Kidney glomerular epithelial cell (primary cell): ENCODE measurements around the gene CLEC2L.

ENCODE experiments used
- DNase-seq: peaks from one replicate; lab custom pipeline; 2025; lab: John Stamatoyannopoulos, UW

Gene CLEC2L

DNA sequence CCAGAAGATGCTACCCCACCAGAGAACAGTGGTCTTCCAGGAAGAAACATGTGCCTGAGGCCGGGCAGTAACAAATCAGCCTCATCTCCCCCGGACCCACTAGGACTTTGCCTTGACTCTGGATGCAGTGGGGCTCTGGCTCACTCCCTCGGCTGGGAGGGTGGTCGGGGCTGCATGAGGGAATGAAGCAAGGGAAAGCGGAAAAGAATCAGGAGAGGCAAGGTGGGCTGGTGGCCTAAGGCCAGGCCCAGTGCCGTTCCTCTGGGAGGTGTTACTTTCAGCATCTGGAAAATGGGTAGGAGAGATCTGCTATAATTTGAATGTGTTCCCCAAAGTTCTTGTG lies 51.8 kb downstream of the CLEC2L start:
- no peak for DNase-seq

DNA sequence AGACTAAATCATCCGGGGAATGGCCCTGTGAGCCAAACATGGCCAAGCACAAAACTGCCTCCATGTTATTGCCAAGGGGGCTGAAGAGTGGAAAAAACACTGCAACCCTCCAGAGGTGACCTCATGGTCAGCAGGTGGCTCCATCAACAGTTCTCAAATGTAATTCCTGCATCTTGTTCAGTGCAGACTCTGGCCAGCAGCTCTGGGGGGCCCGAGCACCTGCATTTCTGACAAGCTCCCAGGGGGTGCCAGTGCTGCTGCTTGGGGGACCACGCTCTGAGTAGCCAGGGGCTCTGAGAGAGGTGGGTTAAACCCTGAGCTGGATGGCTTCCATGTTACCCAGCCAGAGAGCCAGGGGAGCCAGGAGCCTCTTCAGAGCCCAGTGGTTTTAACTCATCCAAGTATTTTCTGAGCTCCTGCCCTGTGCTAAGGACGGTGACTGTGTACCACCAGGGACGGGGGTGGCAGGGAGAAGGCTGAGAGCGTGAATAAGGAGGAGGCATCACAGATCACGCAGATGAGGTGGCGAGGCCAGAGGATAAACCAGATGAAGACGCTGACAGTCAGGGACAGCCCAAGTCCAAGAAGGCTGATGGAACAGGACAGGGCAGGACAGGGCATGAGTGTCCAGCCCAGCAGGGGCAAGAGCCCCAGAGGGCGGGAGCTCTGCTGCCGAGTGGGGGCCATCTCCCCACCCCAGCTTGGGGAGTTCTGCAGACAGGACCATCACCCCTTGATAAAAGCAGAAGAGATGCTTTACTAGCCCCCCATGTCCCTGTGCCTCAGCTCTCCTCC lies 52.9 kb downstream of the CLEC2L start:
- DNase-seq, result no peak

DNA sequence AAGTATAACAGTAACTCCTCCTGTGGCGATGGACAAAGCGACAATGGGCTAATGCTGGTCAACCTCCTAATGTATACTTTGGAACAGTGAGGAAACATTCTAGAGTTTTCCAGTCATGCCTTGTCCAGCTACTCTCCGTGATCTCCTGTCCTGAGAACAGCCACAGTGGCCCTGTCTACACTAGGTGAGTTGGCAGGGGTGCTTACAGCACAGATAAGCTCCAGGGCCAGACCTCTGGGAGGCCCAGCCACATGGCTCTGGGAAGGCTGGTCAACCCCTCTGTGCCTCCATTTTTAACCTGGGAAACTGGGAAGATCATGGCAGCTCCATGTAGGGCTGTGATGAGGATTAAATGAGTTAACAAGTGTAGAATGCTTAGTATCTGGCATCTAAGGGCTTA lies 57.0 kb downstream of the CLEC2L start:
- no peak for DNase-seq

DNA sequence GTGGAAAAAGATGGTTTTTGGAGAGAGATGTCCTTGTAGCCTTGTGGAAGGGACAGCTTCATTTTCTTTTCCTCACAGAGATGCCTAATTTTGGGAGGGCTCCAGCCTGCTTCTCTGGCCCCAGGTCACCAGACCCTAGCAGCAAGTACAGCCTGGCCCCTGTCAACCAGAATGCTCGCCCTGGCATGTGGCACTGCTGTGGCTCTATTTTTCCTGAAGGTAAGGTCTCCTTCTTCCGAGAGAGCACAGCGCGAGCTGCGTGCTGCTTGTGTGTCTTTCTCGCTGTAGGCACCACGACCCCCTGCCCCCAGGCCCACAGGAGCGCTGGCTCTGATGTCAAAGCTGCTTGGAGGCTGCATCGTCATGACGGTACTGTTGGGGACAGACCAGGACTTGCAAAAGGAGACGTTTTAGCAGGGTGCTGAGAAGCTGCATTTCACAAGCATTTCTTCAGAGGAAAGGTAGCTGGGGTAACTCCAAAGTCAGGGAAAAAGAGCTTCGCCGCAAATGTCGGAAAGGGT lies 58.7 kb downstream of the CLEC2L start:
- DNase-seq, result no peak

DNA sequence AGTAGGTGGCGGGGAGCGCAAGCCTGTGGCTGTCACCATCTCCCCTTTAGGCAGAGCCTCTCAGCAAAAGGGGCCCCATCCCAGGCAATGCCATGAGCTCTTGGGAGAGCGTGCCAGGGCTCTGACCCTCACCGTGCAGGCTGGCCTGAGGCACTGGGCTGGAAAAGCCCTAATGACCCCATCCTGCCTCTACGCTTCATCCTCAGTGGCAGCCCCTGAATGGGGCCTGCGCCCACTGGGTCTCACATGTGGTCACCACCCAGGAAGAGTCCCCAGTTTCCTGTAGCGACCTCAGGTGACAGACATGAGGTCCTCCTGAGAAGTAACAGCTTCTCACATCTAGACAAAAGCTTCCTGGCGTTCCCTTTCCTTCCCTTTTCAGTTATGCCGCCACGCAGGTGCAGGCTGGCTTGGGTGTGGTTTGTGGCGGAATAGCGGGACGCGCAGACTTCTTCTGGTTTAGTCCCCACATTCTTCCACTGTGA lies 59.2 kb downstream of the CLEC2L start:
- no peak for DNase-seq

DNA sequence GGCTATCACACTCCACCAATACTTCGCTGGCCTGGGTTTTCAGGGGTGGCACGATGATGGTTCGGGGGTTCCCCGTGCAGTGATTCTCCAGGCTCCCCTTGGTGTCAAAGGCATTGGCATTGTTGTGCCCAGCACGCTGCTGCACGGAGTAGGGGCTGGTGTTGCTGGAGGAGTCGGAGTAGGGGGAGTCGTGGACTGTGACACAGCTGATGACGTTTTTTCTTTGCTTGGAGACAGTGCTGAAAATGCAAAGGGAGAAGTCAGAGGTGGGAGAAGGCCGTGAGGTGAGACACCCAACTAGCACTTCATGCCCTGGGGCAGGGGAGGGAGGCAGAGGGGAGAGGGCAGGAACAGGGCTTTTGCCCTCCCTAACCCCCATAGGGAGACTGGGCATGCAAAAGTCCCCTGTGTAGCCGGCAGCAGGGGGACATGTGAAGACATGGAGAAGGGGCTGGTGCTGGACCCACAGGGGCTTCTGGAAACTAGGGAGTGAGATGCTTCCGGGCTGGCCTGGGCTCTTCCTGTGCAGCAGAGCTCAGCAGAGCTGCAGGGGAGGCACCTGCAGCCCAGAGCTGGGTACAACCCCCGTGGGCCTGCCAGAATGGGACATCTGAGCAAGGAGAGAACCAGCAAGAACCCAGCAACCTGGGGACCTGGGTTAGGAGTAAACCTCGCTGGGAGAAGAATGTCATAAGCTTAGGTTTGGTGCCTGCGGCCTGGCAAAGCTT lies 60.5 kb downstream of the CLEC2L start:
- no peak for DNase-seq

DNA sequence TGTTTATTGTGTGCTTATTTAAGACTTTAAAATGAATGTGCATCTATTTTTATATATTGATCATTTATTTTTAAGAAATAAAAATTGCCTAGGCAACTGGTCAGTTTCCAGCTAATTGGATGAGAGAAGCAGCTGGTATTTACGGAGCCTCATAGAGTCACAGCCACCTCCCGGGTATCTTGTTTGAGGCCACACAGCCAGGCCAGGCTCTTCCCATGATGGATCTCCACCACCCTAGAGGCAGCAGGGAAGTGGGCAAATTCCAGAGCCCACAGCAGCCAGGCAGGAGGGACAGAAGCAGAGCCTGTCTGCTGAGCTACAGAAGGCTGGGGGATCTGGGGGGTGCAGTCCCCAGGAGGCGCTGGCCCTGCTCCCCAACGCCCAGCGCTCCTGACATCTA lies 61.6 kb downstream of the CLEC2L start:
- no peak for DNase-seq

DNA sequence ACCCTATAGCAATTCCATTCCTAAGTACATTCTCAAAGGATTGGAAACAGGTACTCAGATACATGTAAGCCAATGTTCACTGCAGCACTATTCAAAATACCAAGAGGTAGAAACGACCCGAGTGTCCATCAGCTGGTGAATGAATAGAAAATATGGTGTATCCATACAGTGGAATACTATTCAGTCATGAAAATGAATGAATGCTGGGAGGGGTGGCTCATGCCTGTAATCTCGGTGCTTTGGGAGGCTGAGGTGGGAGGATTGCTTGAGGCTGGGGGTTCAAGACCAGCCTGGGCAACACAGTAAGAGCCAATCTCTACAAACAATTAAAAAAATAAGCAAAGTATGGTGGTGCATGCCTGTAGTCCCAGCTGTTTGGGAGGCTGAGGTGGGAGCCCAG lies 62.8 kb downstream of the CLEC2L start:
- no peak for DNase-seq

DNA sequence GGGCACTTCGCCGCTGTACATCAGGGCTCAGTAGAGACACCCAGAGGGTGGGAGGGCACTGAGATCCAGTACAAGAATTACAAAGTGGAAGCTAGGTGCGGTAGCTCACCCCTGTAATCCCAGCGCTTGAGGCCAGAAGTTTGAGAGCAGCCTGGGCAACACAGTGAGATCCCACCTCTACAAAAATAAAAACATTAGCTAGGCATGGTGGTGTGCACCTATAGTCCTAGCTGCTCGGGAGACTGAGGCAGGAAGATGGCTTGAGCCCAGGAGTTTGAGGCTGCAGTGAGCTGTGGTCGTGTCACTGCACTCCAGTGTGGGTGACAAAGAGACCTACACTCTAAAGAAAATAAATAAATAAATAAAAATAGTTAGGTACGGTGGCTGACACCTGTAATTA lies 64.0 kb downstream of the CLEC2L start:
- DNase-seq, result no peak

DNA sequence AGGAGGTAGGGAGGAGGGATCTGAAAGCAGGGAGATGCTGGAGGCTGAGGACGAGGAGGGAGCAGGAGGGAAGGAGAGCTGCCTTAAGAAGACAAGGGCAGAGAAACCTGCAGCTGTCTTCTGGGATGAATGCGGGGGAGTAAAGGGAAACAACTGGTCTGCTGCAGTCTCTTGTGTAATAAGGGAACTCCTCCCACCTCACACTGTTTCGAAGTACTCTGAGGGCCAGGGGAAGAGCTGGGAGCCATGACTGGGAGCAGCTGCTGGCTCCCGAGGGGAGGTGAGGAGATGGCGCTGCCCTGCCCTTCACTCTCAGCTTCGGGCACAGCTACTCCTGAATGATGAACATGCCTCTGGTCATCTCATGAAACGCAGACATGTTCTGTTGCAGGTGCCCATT lies 65.1 kb downstream of the CLEC2L start:
- DNase-seq, result peak; percentile 79

DNA sequence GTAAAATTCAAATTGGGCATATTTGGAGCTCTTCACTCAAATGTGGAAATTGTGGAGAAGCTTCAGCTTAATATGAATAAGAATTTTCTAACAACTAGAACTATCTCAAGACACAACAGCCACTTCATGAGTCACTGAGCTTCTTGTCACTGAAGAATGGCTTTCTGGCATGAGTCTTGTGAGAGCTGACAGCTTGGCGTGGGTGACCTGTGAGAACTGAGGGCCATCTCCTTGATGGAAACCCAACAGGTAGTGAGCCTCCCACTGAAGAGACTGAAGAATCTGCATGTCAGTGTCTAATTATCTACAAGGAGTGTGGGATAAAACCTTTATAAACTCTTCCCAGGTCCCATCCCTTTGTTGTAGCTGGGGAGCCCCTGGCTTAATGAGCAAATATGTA lies 66.0 kb downstream of the CLEC2L start:
- DNase-seq, result no peak

DNA sequence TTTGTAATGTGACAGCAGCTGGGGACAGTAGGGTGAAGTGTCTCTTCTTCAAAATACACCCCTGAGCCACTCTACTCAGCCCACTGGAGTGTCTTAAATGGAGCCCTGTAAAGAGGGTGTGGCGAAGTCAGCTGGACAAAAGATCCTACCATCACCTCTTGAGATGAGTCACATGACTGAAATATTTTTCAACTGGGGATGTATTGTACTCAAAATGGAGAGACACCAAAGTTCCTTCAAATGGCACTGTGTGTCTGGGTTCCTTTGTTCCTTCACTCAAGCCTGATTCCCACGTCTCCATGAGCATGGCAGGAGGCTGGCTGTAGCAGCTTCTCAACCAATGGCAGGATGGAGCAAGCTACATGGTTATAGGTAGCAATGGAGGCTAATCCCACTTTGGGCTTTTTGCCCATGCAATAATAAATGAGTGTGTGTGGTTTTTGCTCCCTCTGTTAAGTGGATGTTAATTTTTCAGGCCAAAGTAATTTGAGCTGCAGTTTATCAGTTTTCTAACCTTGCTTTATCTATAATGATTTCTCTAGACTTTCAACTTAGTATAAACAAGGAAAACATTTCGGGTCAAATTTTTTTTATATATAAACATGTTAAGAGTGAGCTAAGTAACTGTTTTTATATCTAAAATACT lies 68.2 kb downstream of the CLEC2L start:
- DNase-seq, result no peak

DNA sequence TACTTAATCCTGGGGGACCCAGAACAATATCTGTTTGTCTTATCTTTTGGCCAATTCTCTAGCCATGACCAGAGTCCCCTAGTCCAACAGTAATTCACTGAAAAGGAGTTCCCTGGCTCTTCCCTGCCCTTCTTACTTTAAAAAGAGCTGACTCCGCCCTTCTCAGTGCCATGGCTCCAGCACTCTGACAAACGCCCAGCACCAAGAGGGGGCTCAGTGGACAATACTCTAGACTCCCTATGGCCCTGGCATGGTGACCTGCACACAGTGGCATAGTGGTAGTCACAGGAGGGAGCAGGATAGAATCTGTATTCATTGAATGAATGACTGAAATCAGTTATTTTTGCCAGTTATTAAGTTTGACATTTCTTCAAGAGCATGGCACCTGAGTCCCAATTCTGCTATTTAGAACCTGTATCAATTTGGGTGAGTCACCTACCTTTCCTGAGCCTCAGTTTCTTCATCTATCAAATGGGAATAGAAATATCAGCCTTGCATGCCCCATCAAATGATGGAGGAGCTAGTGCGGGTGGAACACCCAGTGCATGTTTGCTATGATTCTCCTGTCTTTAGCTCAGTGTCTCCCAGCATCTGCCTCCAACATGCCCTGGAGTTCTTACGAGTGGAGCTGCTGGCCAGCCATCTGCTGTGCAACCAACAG lies 69.4 kb downstream of the CLEC2L start:
- DNase-seq, result no peak

DNA sequence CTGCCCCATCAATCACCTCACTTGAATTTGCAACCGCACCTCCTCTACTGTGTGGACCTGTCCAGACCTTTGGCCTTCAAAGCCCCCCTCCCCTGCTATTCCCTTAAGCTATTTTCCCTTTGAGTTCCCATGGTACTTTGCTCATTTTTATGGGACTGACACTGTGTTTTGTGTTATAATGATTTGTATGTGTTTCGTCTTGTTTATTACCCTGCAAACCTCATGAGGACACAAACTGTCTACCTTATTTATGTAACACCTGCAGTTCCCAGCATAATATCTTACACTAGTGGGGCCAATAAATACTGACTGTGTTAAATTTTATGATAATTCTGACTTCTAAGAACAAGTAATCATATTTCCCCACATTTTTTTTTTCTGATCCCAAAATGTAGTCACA lies 70.6 kb downstream of the CLEC2L start:
- DNase-seq, result no peak
